ENCODE data around the gene KCNJ15. TPM values are rescaled to one million over a fixed set of nuclear protein-coding genes. Genes with fewer than 3 reads are reported as not detected.

KCNJ15 gene
- total RNA-seq, 3 donors from 2014 or later (not counting 1 experiment from before 2014, with no cell fraction given) = 1.9 TPM; not detected in 2

- WGBS (ENCODE audit: insufficient coverage) = no CpG with 5 or more reads among the region's 2 CpGs
- Mint-ChIP-seq H3K27ac (no peak overlapping the region), H3K4me1 (peaks cover 0 to 5% of the 10 kb centered on the region in 2 donors), H3K4me3 (no peak overlapping the region), H3K36me3 (no peaks in the 10 kb centered on the region), H3K27me3 (ENCODE audit: low read depth in 2 of 2) (peaks cover 16 to 43% of the 10 kb centered on the region in 2 donors), H3K9me3 (no peaks in the 10 kb centered on the region)
- Histone ChIP-seq H3K4me3 (ENCODE audit: low read length) (no peak overlapping the region), H3K4me1 (ENCODE audit: control insufficient read depth, insufficient read depth, low read length) (peaks cover 6% of the 10 kb centered on the region), H3K36me3 (ENCODE audit: control insufficient read depth, insufficient read depth, low read length) (no peaks in the 10 kb centered on the region), H3K27me3 (ENCODE audit: control insufficient read depth, insufficient read depth, low read length) (no peaks in the 10 kb centered on the region), H3K9me3 (ENCODE audit: control insufficient read depth, insufficient read depth, low read length) (no peaks in the 10 kb centered on the region), H3K27ac (ENCODE audit: low read length) (no peak overlapping the region)
- intact Hi-C loops (cut with micrococcal nuclease) = no loop called here
- DNase-seq = no peak
- no peak for TF ChIP-seq CTCF (IDR thresholded peaks at IDR 0.05)
- ATAC-seq = no peak
Observed at GRCh38 chr21:38294609-38295008, 37.8 kb downstream of the KCNJ15 start.

GRCh38 chr21:38295997-38296764 is 39.4 kb downstream of the KCNJ15 start:
- Mint-ChIP-seq H3K4me1 (no peaks in the 10 kb centered on the region), H3K4me3 (no peak overlapping the region), H3K9me3 (no peaks in the 10 kb centered on the region), H3K27ac (no peak overlapping the region), H3K36me3 (no peaks in the 10 kb centered on the region), H3K27me3 (ENCODE audit: low read depth in 2 of 2) (peaks cover 20 to 36% of the 10 kb centered on the region in 2 donors)
- no peak overlapping the region for H3K27ac ChIP-seq (ENCODE audit: low read length)
- ATAC-seq = no peak
- no peak for DNase-seq
- H3K4me3 ChIP-seq (ENCODE audit: low read length) = no peak overlapping the region
- 80% methylated on average over 4 of the region's 8 CpGs for WGBS (ENCODE audit: insufficient coverage)
- no peaks in the 10 kb centered on the region for H3K36me3 ChIP-seq (ENCODE audit: control insufficient read depth, insufficient read depth, low read length)
- no peaks in the 10 kb centered on the region for H3K9me3 ChIP-seq (ENCODE audit: control insufficient read depth, insufficient read depth, low read length)
- H3K27me3 ChIP-seq (ENCODE audit: control insufficient read depth, insufficient read depth, low read length) = no peaks in the 10 kb centered on the region
- no peak for TF ChIP-seq CTCF (IDR thresholded peaks at IDR 0.05)
- intact Hi-C loops (cut with micrococcal nuclease) = no loop called here
- peaks cover 6% of the 10 kb centered on the region for H3K4me1 ChIP-seq (ENCODE audit: control insufficient read depth, insufficient read depth, low read length)

GRCh38 chr21:38297194-38297631 is 40.4 kb downstream of the KCNJ15 start:
- H3K27ac Mint-ChIP-seq = no peak overlapping the region
- no peak overlapping the region for H3K4me3 Mint-ChIP-seq
- no peak for ATAC-seq
- H3K4me1 Mint-ChIP-seq = no peaks in the 10 kb centered on the region
- H3K4me3 ChIP-seq (ENCODE audit: low read length) = no peak overlapping the region
- H3K4me1 ChIP-seq (ENCODE audit: control insufficient read depth, insufficient read depth, low read length) = peaks cover 6% of the 10 kb centered on the region
- H3K27me3 Mint-ChIP-seq (ENCODE audit: low read depth in 2 of 2) = peaks cover 20 to 30% of the 10 kb centered on the region in 2 donors
- no peaks in the 10 kb centered on the region for H3K27me3 ChIP-seq (ENCODE audit: control insufficient read depth, insufficient read depth, low read length)
- intact Hi-C loops (cut with micrococcal nuclease) = no loop called here
- H3K27ac ChIP-seq (ENCODE audit: low read length) = no peak overlapping the region
- H3K9me3 Mint-ChIP-seq = no peaks in the 10 kb centered on the region
- no peak for DNase-seq
- no peaks in the 10 kb centered on the region for H3K36me3 Mint-ChIP-seq
- no peaks in the 10 kb centered on the region for H3K36me3 ChIP-seq (ENCODE audit: control insufficient read depth, insufficient read depth, low read length)
- TF ChIP-seq CTCF (IDR thresholded peaks at IDR 0.05) = no peak
- WGBS (ENCODE audit: insufficient coverage) = 54% methylated on average over 3 of the region's 3 CpGs
- no peaks in the 10 kb centered on the region for H3K9me3 ChIP-seq (ENCODE audit: control insufficient read depth, insufficient read depth, low read length)

GRCh38 chr21:38297871-38298270 is 41.1 kb downstream of the KCNJ15 start:
- no peak overlapping the region for H3K27ac ChIP-seq (ENCODE audit: low read length)
- WGBS (ENCODE audit: insufficient coverage) = 87% methylated on average over 3 of the region's 3 CpGs
- no peak overlapping the region for H3K4me3 Mint-ChIP-seq

More at GRCh38 chr21:38297871-38298270, 41.1 kb downstream of the KCNJ15 start:
- intact Hi-C loops (cut with micrococcal nuclease) = no loop called here
- no peaks in the 10 kb centered on the region for H3K36me3 ChIP-seq (ENCODE audit: control insufficient read depth, insufficient read depth, low read length)
- Mint-ChIP-seq H3K27ac (no peak overlapping the region), H3K4me1 (no peaks in the 10 kb centered on the region), H3K27me3 (ENCODE audit: low read depth in 2 of 2) (peaks cover 20 to 30% of the 10 kb centered on the region in 2 donors), H3K9me3 (no peaks in the 10 kb centered on the region), H3K36me3 (no peaks in the 10 kb centered on the region)
- H3K4me1 ChIP-seq (ENCODE audit: control insufficient read depth, insufficient read depth, low read length) = peaks cover 6% of the 10 kb centered on the region
- H3K9me3 ChIP-seq (ENCODE audit: control insufficient read depth, insufficient read depth, low read length) = no peaks in the 10 kb centered on the region
- H3K27me3 ChIP-seq (ENCODE audit: control insufficient read depth, insufficient read depth, low read length) = no peaks in the 10 kb centered on the region
- no peak for TF ChIP-seq CTCF (IDR thresholded peaks at IDR 0.05)
- DNase-seq (no peak), ATAC-seq (no peak)
- no peak overlapping the region for H3K4me3 ChIP-seq (ENCODE audit: low read length)
